SKM-1 (cell line): ENCODE measurements around the gene ALOX15B.
"Not testable (repeated sequence)": the region's sequence is repeated elsewhere in the genome, so short reads cannot be mapped to it uniquely, and the experiment has no call there.

Experiments used
- DNase-seq: peaks from one replicate; lab custom pipeline; 2025; ENCODE audit not compliant: unreplicated experiment; lab: John Stamatoyannopoulos, UW

The ALOX15B gene

GRCh38 chr17:8013731-8014557 lies 24.9 kb upstream of the ALOX15B start:
- no peak for DNase-seq

DNA sequence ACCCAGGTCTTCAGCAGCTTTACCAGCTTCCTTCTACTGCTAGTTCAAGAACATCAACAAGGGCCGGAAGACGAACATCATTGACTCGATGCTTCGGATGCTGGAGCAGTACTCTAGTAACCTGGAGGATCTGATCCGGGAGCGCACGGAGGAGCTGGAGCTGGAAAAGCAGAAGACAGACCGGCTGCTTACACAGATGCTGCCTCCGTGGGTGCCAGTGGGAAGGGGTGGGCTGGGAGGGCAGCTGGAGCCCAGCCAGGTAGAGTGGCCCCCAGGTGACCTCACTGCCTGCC lies 24.4 kb upstream of the ALOX15B start:
- DNase-seq: no peak

DNA sequence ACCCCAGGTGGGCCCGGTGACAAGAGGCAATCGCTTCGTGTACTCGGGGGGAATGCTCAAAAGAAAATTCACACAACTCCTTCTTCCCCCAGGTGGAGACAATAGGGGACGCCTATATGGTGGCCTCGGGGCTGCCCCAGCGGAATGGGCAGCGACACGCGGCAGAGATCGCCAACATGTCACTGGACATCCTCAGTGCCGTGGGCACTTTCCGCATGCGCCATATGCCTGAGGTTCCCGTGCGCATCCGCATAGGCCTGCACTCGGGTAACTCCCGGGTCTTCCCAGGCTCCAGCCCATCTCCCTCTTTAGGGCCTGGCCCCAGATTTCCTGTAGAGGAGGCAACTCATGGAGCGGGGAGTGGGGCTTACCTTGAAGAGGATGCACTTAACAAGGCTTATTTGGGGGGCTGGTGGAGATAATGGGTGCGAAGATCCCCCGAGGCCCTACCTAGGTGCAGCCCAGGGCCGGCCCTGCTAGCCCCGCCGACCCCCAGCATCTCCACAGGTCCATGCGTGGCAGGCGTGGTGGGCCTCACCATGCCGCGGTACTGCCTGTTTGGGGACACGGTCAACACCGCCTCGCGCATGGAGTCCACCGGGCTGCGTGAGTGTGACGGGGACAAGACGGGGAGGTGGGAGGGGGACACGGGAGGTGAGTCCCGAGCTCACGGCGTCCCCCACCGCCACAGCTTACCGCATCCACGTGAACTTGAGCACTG lies 23.5 kb upstream of the ALOX15B start:
- no peak for DNase-seq

GRCh38 chr17:8015957-8016631 lies 22.8 kb upstream of the ALOX15B start:
- no peak for DNase-seq

DNA sequence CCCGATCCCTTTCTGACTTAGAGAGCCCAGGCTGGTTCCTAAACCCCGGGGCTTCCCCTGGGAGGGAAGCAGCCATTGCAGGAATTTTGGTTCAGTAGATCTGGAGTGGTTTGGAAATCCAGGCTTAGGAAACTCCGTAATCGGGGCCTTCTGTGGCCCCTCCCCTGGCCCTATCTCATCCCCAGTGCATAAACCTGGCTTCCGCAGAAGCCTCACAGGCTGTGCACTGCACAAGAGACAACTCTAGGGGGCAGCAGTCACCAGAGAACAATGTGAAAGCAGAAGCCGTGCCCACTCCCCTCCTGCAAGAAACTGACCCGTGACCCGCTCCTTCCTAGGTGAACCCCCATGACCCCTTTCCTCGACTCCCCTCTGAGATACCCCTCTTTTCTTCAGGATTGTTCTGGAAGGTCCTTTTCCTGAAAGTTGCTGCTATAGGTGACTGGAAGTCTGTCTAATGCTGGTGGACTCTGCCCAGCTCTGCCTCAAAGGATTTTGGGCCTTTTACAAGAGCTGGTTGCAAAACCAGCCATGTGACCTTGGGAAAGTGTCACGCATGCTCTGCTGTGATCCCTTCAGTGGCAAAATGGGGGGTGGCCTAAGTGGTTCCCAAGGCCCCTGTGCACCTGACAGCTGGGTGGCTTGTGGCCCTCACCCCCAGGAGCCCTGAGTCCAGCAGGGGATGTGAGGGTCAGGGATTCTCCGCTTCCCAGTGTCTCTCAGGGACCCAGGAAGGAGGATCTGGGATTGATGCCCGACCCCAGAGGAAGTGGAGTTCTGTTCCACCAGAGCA lies 22.0 kb upstream of the ALOX15B start:
- no peak for DNase-seq

- no peak for DNase-seq
Observed at GRCh38 chr17:8018436-8018835, 20.4 kb upstream of the ALOX15B start.

DNA sequence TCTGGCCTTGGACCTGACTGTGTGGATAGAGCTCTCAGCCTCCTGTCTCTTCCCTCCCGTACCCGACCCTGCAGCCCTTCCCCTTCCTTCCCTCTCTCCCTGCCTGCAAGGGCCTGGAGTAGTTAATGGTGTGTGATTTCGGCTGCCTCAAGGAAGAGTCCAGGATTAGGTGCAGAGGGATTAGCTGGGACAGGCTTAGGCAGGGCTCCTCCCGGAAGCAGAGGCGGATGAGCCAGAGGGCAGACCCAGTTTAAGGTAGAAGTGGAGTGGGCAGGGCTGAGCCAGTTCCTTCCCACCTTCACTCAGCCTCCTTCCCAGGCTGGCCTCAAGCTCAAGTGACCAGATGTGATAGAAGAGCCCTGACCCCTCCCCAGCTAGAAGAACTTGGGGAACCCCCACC lies 19.7 kb upstream of the ALOX15B start:
- no peak for DNase-seq

- no peak for DNase-seq
Observed at GRCh38 chr17:8019665-8020650, 18.9 kb upstream of the ALOX15B start.

GRCh38 chr17:8020776-8021564 lies 17.9 kb upstream of the ALOX15B start:
- no peak for DNase-seq

GRCh38 chr17:8021565-8022359 lies 17.1 kb upstream of the ALOX15B start:
- no peak for DNase-seq

- DNase-seq: no peak
Observed at GRCh38 chr17:8022360-8023003, 16.4 kb upstream of the ALOX15B start.

DNA sequence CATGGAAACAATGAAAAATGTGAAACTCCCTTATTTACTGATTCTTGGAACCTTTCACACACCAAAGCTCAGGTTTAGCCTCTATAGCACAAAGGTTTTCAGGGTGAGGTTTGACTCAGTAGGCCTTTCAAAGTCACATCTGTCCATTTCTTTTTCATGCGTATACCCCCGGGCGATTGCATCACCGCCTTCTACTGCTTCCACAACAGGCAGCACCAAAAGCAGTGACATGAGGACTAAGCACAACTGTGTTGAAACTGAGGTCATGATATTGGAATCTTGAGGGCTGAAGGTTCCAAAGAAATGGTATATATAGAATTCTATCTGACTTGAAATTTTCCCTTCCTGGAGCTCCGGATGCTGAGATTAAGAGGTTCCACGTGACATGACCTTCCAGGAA lies 14.7 kb upstream of the ALOX15B start:
- not testable (repeated sequence) for DNase-seq

DNA sequence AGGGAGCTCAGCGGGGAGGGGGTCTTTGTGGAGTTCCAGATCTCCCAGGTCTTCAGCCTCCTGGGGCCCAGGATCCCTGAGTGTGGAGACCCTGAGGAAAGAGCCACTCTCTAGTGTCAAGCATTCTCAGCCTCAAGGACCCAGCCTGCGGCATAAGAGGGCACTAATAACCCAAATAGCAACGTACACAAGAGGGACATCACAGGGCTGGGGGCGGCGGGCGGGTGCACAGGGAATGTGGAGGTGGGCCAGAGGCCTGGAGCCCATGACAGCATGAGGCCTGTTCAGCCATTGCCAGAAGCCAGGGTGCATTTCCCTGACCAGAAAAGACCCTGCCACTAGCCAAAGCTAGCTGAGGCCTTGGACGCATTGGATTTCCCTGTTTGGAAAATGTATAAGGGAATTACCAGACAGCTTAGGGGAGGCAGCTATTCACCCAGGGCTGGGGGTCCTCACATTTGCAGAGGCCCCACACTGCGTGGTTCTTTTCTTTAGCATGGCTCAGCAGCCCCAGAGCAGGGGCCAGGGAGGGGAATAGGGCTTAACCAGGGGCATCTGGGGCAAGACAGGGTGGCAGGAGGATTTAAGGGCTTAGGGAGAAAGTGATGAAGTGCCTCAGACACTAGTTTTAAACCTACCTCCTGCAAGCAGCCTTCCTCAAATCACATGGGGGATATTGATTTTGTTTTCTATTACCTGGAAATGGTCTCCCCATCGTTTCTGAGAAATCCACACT lies 13.5 kb upstream of the ALOX15B start:
- DNase-seq: no peak

GRCh38 chr17:8029121-8029520 lies 9.7 kb upstream of the ALOX15B start:
- no peak for DNase-seq

DNA sequence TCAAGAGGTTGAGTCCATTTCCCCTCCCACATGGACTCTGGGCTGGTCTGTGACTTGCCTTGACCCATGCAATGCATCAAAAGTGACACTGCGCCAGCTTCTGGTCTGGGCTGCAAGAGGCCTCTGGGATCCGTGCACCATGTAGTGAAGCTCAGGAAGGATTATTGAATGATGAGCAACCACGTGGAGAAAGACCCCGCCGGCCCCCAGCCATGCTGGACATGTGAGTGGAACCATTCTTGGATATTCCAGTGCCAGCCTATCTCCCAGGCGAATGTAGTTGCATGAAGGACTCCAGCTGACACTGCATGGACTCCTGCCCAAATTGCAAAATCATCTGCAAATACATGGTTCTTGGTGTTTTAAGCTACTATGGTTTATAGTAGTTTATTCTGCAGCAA lies 7.6 kb upstream of the ALOX15B start:
- DNase-seq: no peak

- DNase-seq: no peak
Observed at GRCh38 chr17:8031950-8032349, 6.9 kb upstream of the ALOX15B start.

DNA sequence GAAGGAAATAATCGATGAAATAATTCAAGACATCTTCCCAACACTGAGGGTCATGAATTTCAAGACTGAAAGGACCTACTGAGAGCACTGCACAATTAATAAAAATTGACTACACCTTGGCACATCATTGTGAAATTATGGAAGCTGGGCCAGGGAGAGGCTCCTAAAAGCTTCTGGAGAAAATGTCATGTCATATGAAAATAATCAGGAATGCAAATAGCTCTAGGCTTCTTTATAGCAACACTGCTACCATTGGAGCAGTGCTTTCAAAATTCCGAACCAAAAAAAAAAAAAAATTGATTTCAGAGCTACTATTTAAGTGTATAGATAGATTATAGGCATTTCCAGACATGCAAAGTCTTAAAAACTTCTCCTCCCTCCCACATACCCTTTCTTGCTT lies 6.4 kb upstream of the ALOX15B start:
- DNase-seq: no peak
